ENCODE results near the gene HTRA1.

Gene HTRA1

DNA sequence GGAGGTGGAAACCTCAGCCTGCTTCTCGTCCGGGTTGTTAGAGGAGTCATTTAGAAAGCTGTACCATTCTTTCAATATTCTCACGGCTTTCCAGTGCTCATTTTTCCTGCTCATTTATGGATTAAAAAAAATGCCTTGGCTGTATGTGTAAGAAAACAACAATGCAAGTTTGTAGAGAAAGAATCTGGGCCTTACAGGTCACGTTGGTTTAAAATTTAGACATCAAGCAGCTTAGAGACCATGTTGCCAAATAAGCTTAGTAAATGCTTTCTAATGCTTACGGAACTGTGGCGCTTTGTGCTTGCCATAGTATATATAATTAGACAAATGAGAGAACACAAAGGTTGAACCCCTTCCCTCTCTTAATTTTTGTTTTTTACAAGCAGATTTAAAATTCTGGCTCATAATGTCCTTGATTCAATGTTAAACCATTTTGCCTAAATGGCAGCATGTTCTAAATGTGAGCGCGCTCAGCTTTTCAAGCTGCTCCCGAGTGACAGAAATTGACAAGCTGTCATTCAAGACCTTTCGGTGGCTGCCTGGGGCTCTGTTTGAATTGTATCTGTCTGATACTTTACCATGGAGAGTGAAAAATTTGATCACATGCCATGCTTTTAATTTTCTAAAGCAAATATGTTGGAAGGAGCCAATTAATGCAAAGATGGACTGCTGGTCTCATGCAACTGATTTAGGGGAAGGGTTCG is 5.8 kb upstream of the HTRA1 start:
- DNase-seq, result no peak

- no peak for DNase-seq
Measured at GRCh38 chr10:122457934-122458333, 3.4 kb upstream of the HTRA1 start.

GRCh38 chr10:122458693-122459092 is 2.7 kb upstream of the HTRA1 start:
- no peak for DNase-seq

DNA sequence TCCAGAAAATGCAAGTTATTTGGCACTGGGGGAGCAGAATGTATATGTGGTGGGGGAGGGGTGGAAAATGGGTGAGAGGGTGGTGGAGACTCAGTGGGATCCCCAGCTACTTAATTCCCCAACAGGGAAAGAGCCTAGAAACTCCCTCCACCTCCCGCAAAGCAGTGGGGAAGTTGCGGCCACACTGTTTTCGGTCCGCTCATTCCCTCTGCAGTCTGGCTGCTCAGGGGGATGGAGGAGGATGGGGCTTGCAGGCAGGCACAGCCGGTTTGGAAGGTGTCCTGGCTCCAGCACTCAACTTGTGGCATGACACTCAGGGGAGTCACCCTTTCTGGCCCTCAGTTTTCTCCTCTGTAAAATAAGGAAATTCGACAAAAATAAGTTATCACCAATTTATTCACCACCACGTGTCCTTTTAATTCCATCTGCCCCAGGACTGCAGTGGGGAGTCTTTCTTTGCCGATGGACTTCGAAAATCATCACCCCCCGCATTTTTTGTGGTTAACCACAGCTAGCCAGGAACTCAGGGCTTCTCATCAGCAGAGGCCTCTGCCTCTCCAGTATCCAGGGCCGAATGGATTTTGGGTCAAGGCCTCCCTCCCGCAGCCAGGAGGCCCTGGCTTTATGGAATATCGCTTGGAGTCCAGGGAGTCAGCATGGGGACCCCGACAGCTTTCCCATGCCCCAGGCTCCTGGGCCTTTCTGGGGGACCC is 1.6 kb upstream of the HTRA1 start:
- DNase-seq, result no peak

DNA sequence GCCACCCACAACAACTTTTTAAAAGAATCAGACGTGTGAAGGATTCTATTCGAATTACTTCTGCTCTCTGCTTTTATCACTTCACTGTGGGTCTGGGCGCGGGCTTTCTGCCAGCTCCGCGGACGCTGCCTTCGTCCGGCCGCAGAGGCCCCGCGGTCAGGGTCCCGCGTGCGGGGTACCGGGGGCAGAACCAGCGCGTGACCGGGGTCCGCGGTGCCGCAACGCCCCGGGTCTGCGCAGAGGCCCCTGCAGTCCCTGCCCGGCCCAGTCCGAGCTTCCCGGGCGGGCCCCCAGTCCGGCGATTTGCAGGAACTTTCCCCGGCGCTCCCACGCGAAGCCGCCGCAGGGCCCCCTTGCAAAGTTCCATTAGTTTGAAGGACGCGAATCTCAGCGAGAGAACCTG is 461 bp upstream of the HTRA1 start:
- no peak for DNase-seq

- peak; percentile 9 for DNase-seq
Measured at GRCh38 chr10:122461729-122462532, 578 bp downstream of the HTRA1 start.

DNA sequence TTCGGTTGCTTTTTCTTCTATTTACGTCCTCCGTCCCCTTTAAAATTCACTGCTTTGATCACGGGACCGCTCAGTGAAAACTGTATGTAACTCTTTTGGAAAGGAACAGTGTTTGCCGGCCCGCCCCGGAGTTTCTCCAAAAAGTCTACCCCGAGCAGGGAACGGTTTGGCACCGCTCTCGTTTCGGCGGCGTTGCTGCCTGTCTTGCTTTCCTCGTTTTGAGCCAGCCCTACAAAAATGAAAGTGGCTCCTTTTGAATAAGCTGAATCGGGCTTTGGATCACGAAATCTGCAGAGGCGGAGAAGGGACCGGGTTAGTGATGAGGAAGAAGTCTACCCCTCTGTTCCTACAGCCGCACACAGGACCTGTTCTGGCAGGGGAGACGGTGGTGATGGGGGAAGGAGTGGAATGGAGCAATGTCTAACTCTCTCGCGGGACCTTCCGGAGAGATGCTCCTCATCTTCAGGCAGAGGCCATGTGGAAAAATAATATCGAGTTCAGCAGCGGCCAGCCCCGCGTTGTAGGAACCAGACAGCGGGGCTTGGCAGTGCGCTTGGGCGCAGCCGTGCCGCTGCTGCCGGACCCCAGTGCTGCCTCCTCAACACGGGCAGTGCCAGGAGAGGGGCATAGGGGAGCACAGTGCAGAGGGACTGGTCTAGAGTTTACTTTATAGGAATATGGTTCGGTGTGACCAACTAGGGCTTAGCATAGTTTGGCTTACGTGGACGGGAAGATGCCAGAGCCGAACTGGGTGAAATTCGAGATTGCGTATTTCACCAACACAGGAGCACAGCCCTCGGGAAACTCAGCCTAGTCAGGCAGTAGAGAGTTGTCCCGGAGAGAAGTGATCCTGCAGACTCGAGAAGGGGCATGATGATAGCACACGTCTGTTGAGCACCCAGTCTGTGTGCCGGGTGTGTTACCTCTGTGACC is 1.4 kb downstream of the HTRA1 start:
- no peak for DNase-seq

DNA sequence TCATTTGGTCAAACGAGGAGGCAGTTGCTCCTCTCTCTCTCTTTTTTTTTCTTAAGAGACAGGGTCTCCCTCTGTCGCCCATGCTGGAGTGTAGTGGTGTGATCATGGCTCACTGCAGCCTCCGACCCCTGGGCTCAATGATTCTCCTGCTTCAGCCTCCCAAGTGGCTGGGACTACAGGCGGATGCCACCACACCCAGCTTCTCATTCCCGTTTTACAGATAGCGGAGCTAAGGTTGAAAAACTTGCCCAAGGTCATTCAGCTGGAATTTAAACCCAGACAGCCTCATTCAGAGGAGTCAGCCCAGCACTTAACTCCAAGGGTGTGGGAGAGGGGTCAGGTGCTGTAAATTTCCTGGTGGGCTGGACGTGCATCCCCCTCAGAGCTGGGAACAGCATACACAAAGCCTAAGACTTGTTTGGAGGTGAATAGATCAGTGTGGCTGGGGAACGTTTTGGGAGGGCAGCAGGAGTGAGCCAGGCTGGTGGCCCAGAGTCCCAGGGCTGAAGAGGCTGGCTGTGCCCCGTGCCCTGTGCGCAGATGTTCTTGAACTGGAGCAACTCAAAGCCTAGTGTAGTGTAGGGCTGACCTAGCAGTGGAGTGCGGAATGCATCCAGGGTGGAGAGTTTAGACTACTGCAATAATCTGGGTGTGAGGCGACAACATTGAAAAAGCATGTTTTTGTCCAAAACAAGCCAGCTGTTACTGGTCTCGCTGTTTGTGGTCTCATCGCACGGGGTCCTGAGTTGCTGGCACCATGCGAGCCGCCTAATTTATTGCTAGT is 2.3 kb downstream of the HTRA1 start:
- DNase-seq, result no peak

GRCh38 chr10:122464250-122464510 is 2.8 kb downstream of the HTRA1 start:
- no peak for DNase-seq

DNA sequence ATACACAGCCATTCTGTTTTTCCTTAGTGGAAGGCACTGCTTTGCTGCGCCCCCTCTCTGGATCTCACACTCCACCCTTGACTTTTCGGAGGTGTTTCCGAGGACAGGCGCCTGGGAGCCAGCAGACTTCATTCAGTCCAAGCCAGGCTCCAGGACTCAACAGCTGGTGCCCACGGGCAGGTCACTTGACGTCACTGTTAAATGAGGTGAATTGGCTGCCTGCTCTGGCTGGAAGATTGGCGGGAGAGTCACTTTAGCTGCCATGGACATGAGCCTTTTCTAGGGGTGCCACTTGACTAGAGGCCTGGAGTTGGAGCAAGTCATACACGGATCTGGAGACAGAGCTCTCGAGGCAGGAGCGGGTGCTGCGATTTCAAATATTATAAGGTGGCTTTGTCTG is 3.2 kb downstream of the HTRA1 start:
- DNase-seq, result no peak

DNA sequence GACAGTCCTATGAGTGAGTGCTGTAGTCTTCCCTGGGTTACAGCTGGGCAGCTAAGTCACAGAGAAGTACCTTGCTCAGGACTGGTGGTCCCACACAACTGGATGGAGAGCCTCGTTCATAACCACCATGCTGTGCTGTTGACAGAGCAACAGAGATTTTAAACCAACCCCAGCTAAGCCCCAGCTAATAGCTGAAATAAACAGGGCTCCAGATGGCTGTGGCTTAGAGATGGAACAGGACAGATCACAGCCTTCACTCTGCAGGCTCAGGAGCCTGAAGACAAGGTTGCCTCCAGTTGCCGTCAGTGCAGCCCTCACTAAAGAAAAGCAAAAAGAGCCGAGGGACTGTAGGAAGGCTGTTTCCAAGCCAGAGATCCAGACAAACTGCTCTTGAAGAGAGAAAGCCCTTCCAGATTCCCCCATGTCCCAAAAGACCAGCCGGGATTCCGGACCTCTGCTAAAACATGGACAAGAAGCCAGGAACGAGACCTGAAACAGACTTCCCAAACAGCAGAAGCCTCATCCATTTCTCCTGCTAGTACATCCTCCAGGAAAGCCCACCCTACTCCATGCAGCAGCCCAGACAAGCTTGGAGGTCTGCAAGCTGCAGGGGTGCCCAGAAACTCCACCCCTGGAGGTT is 4.2 kb downstream of the HTRA1 start:
- DNase-seq, result no peak

DNA sequence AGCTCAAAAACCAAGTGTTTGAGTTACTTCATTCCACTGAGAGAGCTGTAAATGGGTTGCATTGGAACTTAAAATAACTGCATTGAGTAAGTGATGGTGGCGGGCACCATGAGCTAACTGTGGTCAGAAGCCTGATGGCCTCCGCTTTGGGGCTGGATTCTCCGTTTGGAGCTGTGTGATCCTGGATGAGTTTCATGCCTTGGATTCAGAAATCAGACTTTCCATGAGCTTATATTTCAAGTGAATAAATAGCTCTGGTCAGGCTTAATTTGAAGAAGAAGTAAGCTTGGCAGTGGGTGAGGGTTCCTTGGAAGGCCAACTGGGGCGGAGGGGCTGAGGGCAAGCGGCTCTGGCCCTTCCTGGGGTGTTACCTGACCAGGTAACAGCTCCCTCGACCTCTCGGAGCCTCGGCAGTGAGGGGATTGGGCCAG is 5.6 kb downstream of the HTRA1 start:
- no peak for DNase-seq

GRCh38 chr10:122467701-122468100 is 6.3 kb downstream of the HTRA1 start:
- no peak for DNase-seq

- no peak for DNase-seq
Measured at GRCh38 chr10:122468307-122468925, 7.1 kb downstream of the HTRA1 start.

GRCh38 chr10:122468926-122469781 is 7.8 kb downstream of the HTRA1 start:
- no peak for DNase-seq

DNA sequence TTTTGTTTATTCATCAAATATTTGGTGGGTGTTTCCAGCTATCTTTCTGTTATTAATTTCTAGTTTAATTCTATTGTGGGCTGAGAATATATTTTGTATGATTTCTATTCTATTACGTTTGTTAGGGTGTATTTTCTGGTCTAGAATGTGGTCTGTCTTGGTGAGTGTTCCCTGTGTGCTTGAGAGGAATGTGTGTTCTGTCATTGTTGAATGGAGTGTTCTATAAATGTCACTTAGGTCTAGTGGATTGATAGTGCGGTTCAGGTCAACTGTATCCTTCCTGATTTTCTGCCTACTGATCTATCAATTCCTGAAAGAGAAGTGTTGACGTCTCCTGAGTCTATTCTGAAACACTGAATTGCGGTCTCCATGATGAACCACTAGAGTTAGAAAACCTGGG is 8.5 kb downstream of the HTRA1 start:
- no peak for DNase-seq

DNA sequence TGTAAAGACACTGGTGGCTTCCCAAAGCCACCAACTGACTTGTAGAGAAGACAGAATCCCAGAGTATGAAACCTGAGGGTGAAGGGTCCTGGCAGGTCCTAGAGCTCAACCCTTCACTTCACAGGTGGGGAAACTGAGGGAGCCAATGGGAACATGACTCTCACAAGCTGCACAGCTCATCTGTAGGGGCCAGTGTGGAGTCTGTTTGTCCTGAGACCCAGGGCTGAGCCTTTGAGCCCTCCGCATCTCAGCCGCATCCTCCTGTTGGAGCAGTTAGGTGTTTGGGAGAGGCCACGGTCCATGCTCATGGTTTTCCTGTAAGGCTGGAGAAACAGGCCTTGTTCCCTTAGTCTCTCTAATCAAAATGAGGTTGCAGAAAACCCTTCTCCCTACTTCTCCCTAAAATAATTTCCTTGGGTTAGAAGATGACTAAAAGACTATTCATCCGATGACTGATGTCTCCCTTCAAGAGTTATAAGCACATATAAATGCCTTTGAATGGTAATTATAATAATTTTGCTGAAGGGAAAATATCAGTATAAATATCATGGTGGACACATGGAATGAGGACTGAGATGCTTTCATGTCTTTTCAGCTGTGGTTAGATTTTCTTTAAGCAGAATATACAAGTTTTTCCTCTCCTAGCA is 10.3 kb downstream of the HTRA1 start:
- no peak for DNase-seq

DNA sequence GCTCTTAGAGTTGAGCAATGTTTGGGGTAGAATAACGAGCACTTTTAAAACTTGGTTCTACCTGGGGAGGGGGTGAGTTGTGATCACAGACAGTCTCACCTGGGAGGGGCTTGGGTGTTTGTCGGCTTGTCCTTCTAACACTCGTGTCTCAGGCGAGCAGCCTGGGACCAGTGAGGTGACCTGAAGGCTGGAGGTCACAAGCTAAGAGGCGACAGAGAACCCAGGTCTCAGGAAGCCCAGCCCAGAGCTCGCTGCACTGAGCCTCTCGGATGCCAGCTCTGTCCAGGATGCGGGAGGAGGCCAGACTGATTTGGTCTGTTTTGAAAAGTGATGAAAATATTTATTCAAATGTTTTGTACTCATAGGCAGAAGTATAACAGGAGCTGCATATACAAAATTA is 11.8 kb downstream of the HTRA1 start:
- DNase-seq, result no peak

GRCh38 chr10:122474131-122474818 is 12.9 kb downstream of the HTRA1 start:
- no peak for DNase-seq

Data from NCI-H526 treated with DMSO at 0.1 percent for 48 hours (cell line).